ENCODE results near the gene KATNB1.
"Not testable (repeated sequence)": the region's sequence is repeated elsewhere in the genome, so short reads cannot be mapped to it uniquely, and the experiment has no call there.

The KATNB1 gene

GRCh38 chr16:57745768-57746167 is 10.2 kb downstream of the KATNB1 start:
- no peak for DNase-seq

GRCh38 chr16:57746316-57746715 is 10.7 kb downstream of the KATNB1 start:
- not testable (repeated sequence) for DNase-seq

DNA sequence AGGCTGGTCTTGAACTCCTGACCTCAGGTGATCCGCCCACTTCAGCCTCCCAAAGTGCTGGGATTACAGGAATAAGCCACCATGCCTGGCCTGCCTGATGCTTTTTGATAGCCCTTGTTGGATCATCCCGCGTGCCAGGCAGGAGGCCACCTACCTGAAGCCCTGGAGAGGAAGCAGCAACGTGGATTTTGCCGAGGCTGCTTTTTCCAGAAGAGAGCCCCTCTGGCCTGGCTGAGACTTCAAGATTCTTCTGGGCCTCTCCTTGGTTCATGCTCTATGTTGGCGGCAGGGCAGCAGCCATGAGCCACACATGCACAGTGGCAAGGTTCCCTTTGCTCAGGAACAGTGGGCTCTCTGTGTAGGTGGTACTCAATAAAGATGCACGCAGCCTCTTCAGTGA is 11.5 kb downstream of the KATNB1 start:
- no peak for DNase-seq

DNA sequence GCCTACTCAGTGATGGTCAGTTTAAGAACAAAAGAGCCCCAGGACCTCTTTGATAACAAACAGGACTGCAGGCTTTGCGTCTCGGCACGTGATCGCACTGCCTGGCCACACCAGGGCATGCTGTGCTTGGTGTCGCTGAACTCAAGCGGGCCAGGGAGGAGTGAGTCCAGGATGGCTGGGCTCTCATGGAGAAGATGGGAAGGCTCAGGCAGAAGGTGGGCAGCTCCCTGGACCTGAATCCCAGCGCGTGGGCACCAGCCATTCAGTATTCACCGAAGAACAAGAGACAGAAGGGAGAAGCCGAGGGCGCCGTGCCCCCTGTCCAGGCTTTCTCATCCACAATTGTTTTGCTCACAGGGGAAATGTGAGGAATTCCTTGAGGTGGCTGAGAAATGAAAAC is 11.9 kb downstream of the KATNB1 start:
- DNase-seq: no peak

GRCh38 chr16:57747996-57748395 is 12.4 kb downstream of the KATNB1 start:
- DNase-seq: no peak

- no peak for DNase-seq
These were observed 13.0 kb downstream of the KATNB1 start for GRCh38 chr16:57748596-57748995.

DNA sequence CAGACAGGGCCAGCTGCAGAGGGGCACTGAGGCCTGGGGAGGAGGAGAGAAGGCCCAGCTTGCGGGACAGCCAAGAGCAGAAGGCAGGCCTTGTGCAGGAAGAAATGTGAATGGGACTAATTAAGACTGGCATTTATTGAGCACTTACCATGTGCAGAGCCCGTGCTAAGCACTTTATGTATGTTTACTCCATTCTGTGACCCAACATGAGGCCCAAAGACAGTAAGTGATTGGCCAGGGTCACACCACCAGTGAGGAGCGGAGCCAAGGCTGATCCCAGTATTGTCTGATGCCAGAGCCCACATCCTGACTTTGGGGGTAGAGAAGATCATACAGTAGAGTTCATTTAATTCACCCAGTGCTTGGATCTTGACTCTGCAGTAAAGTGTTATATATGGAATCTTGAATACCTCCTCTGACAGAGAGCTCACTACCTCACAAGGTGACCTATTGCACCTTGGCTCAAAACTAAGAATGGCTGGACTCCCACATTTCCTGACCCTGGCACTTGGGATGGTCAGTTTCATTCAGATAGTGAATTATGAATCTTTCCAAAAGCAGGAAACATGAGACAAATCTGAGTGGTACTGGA is 13.6 kb downstream of the KATNB1 start:
- no peak for DNase-seq

DNA sequence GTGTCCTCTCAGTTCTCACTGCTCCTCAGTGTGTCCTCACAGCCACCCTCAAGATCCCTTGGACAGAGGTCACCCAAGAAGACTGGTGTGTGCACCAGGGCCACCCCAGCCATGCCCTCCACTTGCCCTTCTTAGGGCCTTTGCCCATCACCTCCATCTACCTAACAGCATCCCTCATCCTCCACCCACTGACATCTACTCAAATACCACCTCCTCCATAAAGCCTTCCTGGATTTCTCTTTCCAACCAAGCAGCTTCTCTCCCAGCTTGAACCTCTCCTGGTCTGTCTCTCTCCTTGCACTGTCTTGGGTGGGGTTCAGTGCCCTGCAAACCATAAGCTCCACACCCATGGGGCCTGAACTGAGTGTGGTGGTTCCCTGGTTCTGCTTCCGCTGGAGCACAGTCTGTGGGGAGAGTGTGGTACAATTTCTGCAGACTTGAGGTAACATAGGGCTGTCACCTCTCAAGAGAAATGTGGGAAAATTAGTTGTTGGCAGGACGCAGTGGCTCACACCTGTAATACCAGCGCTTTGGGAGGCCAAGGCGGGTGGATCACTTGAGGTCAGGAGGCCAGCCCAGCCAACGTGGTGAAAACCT is 14.4 kb downstream of the KATNB1 start:
- DNase-seq: no peak

DNA sequence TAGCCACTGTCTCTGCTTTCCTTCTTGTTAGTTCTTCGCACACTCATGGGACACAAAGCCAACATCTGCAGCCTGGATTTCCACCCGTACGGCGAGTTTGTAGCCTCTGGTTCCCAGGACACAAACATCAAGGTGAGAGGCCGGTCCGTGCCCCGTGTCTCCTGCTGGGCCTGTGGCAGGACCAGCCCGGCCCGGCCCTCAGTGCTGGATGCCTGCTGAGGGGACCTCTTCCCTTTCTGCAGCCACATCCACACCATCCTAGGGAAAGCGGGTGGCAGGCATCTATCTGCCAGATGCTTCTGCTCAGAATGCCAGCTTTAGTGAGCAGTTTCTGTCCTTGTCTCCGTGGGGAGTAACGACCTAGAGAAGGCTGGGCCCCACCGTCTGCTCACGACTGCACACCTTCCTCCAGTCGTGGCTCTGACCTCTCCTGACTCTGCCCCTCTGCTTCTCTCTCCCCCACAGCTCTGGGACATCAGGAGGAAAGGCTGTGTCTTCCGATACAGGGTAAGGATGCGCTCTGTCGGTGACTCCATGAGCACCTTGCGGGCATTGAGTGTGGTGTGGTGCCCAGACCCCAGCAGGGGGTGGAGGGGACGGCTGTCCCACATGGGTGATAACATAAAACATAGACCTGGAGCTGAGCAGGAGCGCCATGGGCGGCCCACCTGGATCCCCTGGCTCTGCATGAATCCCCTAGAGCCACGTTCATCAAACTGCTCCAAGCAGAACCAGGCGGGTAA is 15.4 kb downstream of the KATNB1 start:
- no peak for DNase-seq

- no peak for DNase-seq
These were observed 16.1 kb downstream of the KATNB1 start for GRCh38 chr16:57751539-57752202.

- no peak for DNase-seq
These were observed 16.6 kb downstream of the KATNB1 start for GRCh38 chr16:57752203-57752580.

GRCh38 chr16:57752581-57753447 is 17.2 kb downstream of the KATNB1 start:
- DNase-seq: no peak

DNA sequence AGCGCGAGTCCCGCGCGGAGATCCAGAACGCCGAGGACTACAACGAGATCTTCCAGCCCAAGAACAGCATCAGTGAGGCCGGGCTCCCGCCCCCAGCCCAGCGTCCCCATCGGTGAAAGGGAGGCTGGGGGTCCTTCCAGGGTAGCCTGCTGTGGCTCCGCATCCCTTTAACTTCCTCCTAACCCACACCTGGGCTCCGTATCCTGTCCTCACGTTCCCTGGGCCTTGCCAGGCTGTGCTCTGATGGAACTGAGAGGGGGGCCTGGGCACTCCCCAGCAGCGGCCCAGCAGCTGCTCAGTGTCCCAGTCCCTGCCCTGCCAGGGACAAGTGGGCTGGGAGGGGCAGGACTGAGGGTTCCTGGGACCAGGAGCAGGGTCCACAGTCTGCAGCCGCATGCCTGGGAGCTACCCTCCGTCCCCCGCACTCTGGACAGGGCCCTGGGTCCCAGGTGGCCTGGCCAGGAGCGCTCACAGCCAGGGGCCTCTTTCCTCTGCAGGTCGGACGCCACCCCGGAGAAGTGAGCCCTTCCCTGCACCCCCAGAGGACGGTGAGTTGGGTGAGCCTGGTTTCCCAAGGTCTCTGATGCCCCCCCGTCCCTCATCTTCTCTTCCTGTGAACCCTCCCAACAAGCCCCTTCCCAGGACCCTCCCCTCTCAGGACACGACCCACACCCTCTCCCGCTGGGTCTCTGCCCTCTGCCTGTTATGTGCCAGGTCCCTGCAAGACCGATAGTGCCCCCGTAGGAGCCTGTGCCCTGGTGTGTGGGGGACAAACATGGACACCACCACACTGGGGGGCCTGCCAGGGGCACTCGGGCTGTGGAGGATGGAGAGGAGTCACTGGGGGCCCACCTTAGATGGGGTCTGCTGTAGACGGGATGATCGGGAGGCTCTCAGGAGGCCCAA is 18.1 kb downstream of the KATNB1 start:
- DNase-seq: no peak

GRCh38 chr16:57754354-57755060 is 18.9 kb downstream of the KATNB1 start:
- DNase-seq: no peak

DNA sequence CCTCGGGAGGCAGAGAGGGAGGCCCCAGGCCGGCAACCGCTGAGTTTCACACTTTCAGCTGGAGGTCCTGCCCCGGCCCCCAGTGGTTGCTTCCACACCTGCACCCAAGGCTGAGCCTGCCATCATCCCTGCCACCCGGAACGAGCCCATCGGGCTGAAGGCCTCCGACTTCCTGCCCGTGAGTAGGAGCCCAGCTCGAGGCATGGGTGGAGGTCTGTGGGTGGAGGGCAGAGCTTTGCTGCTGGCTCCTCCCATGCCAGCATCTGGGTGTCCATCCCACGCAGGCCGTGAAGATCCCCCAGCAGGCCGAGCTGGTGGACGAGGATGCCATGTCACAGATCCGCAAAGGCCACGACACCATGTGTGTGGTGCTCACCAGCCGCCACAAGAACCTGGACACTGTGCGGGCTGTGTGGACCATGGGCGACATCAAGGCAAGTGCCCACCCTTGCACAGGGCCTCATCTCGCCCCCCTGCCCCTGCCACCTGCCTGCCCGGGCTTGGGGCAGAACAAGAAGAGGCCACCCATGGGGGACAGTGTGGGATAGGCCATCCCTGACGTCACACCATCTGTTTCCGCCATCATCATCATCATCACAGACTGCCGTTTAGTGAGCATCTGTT is 19.6 kb downstream of the KATNB1 start:
- DNase-seq: no peak

- no peak for DNase-seq
These were observed 20.3 kb downstream of the KATNB1 start for GRCh38 chr16:57755726-57756423.

DNA sequence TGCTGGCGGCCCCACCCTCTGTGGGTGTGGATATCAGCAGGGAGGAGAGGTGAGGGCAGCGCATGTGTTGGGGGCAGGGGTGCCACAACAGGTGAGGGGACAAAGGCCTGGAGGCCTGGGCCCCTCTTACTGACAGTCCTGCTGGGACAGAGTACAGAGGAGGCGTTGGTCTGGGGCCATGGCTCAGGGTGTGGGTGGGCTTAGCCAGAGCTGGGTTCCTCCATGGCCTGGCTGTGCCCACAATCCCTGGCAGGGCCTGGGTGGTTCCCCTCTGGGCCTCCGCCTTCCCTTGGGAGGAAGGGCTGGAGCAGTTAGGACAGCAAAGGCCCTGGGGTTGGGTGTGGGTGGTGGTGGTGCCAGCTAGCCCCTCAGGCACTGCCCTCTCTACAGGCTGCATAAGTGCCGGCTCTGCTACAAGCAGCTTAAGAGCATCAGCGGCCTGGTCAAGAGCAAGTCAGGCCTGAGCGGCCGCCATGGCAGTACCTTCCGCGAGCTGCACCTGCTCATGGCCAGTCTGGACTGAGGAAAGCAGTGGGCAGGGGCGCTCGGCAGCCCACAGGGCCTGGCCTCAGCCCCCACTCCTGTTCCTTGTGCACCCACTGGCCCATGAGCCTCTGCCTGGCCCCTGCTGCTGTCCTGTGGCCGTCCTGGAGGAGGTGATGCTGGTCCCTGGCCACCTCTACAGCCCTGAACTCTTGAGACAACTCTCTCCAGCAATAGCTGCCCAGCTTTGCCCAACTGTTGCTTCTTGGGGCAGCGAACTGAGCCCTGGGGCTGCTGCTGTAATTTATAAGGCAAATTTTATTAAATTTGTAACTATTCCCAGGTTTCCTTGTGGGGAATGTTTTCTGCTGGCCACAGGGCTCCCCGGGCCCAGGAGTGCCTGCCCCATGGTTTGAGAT is 21.1 kb downstream of the KATNB1 start:
- DNase-seq: no peak

GRCh38 chr16:57757326-57757786 is 21.8 kb downstream of the KATNB1 start:
- DNase-seq: peak in 1 of 2 experiments; percentile 44

DNA sequence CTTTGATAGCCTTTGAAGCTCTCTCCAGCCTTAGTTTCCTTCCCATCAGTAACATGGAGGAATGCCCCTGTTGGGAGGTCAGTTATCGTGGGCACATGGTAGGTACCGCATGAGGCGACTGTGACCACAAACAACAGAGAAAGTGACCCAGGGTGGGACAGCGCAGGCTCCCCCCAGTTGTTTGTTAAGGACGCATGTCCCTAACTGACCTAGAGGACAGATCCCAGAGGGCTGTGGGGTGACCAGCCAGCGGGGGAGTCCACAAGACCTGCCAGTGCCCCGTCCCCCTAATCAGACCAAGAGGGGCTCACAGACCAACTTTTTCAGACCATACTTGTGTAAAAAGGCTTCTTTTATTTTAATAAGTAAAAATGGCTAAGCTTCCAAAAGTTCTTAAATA is 22.3 kb downstream of the KATNB1 start:
- no peak for DNase-seq
